Neural crest cell (in vitro differentiated cells): ENCODE measurements around the gene DGKD. TPM values are rescaled to one million over a fixed set of nuclear protein-coding genes. Genes with fewer than 3 reads are reported as not detected.

Experiments used
- DNase-seq: peaks from one replicate; pipeline ENCODE4 v3.0.0; 2021; ENCODE audit warnings: low read depth, mixed read lengths, low spot score
- H3K27ac Mint-ChIP-seq: one replicate; pipeline ENCODE4 v1.8.0; 2021; ENCODE audit warnings: mild to moderate bottlenecking, mixed read lengths; ENCODE audit not compliant: unreplicated experiment
- H3K27me3 Mint-ChIP-seq: 2 replicates; pipeline ENCODE4 v1.8.0; 2021; ENCODE audit warnings: low read depth, mild to moderate bottlenecking, mixed read lengths
- H3K36me3 Mint-ChIP-seq: 2 replicates; pipeline ENCODE4 v1.8.0; 2021; ENCODE audit warnings: low read depth, mild to moderate bottlenecking, mixed read lengths
- H3K4me1 Mint-ChIP-seq: 2 replicates; pipeline ENCODE4 v1.8.0; 2021; ENCODE audit warnings: mixed read lengths
- H3K4me3 Mint-ChIP-seq: one replicate; pipeline ENCODE4 v1.8.0; 2021; ENCODE audit warnings: mild to moderate bottlenecking, mixed read lengths
- H3K9me3 Mint-ChIP-seq: 2 replicates; pipeline ENCODE4 v1.8.0; 2021; ENCODE audit warnings: mixed read lengths
- CTCF ChIP-seq: fragments of 200-600 bp; sonication (generic); conservative IDR thresholded peaks from 2 replicates; pipeline ENCODE4 v1.5.0; 2021; ENCODE audit warnings: antibody characterized with exemption, mild to moderate bottlenecking
- total RNA-seq: library from RNA; stranded (reverse); gene quantifications from 2 replicates; pipeline ENCODE4 v1.2.1, GENCODE V29; 2021

DGKD gene
- total RNA-seq, 1 donor from 2014 or later: 48.7 TPM

- peaks cover 5% of the 10 kb centered on the region for H3K36me3 Mint-ChIP-seq
- no peak overlapping the region for H3K27ac Mint-ChIP-seq
- no peak overlapping the region for H3K4me3 Mint-ChIP-seq
- H3K4me1 Mint-ChIP-seq: peaks cover 7% of the 10 kb centered on the region
- TF ChIP-seq CTCF: no peak
- DNase-seq: no peak
- no peaks in the 10 kb centered on the region for H3K9me3 Mint-ChIP-seq
- no peaks in the 10 kb centered on the region for H3K27me3 Mint-ChIP-seq
Observed at GRCh38 chr2:233453111-233453915, 99.0 kb downstream of the DGKD start.

- H3K36me3 Mint-ChIP-seq: peaks cover 4% of the 10 kb centered on the region
- no peaks in the 10 kb centered on the region for H3K9me3 Mint-ChIP-seq
- DNase-seq: no peak
- no peak overlapping the region for H3K4me3 Mint-ChIP-seq
- peaks cover 3% of the 10 kb centered on the region for H3K4me1 Mint-ChIP-seq
- H3K27me3 Mint-ChIP-seq: no peaks in the 10 kb centered on the region
- no peak overlapping the region for H3K27ac Mint-ChIP-seq
- TF ChIP-seq CTCF: no peak
Observed at GRCh38 chr2:233453916-233454315, 99.6 kb downstream of the DGKD start.

- Mint-ChIP-seq H3K36me3 (peaks cover 2% of the 10 kb centered on the region), H3K27me3 (no peaks in the 10 kb centered on the region), H3K9me3 (no peaks in the 10 kb centered on the region), H3K4me3 (no peak overlapping the region), H3K27ac (no peak overlapping the region), H3K4me1 (no peaks in the 10 kb centered on the region)
- TF ChIP-seq CTCF: no peak
- DNase-seq: no peak
Observed at GRCh38 chr2:233455006-233455405, 100.7 kb downstream of the DGKD start.

- Mint-ChIP-seq H3K9me3 (no peaks in the 10 kb centered on the region), H3K36me3 (peaks cover 2% of the 10 kb centered on the region), H3K4me3 (no peak overlapping the region), H3K27me3 (no peaks in the 10 kb centered on the region), H3K4me1 (no peaks in the 10 kb centered on the region), H3K27ac (no peak overlapping the region)
- TF ChIP-seq CTCF: no peak
- no peak for DNase-seq
Observed at GRCh38 chr2:233455491-233455890, 101.2 kb downstream of the DGKD start.

GRCh38 chr2:233456111-233456510, 101.8 kb downstream of the DGKD start:
- Mint-ChIP-seq H3K4me1 (no peaks in the 10 kb centered on the region), H3K36me3 (peaks cover 2% of the 10 kb centered on the region), H3K27ac (no peak overlapping the region), H3K9me3 (no peaks in the 10 kb centered on the region), H3K27me3 (no peaks in the 10 kb centered on the region), H3K4me3 (no peak overlapping the region)
- no peak for DNase-seq
- TF ChIP-seq CTCF: no peak
